ENCODE measurements around the gene LCLAT1. TPM values are rescaled to one million over a fixed set of nuclear protein-coding genes. Genes with fewer than 3 reads are reported as not detected.
"Not testable (repeated sequence)": the region's sequence is repeated elsewhere in the genome, so short reads cannot be mapped to it uniquely, and the experiment has no call there.

Gene LCLAT1
- total RNA-seq, 1 donor from 2014 or later = 26.7 TPM

- no peak for TF ChIP-seq CTCF (IDR thresholded peaks at IDR 0.05; ENCODE audit: insufficient read depth, low read length, poor library complexity, severe bottlenecking)
- no peak overlapping the region for H3K4me3 ChIP-seq (ENCODE audit: low read depth, low read length)
These were observed 186.0 kb downstream of the LCLAT1 start for GRCh38 chr2:30633039-30633438.

GRCh38 chr2:30636311-30636710, 189.3 kb downstream of the LCLAT1 start:
- no peak for DNase-seq (ENCODE audit: low read depth)
- no peak for TF ChIP-seq CTCF (IDR thresholded peaks at IDR 0.05; ENCODE audit: insufficient read depth, low read length, poor library complexity, severe bottlenecking)
- no peak overlapping the region for H3K4me3 ChIP-seq (ENCODE audit: low read depth, low read length)
- no peaks in the 10 kb centered on the region for H3K27me3 ChIP-seq (ENCODE audit: control insufficient read depth, insufficient read depth, low read length)
- H3K36me3 ChIP-seq (ENCODE audit: control insufficient read depth, insufficient read depth, low read length) = no peaks in the 10 kb centered on the region

More at GRCh38 chr2:30633039-30633438, 186.0 kb downstream of the LCLAT1 start:
- no peak for DNase-seq (ENCODE audit: low read depth)
- Histone ChIP-seq H3K27me3 (ENCODE audit: control insufficient read depth, insufficient read depth, low read length) (no peaks in the 10 kb centered on the region), H3K36me3 (ENCODE audit: control insufficient read depth, insufficient read depth, low read length) (no peaks in the 10 kb centered on the region)

GRCh38 chr2:30639836-30640235, 192.8 kb downstream of the LCLAT1 start:
- no peaks in the 10 kb centered on the region for H3K27me3 ChIP-seq (ENCODE audit: control insufficient read depth, insufficient read depth, low read length)
- no peak for DNase-seq (ENCODE audit: low read depth)
- no peak for TF ChIP-seq CTCF (IDR thresholded peaks at IDR 0.05; ENCODE audit: insufficient read depth, low read length, poor library complexity, severe bottlenecking)
- H3K4me3 ChIP-seq (ENCODE audit: low read depth, low read length) = no peak overlapping the region
- no peaks in the 10 kb centered on the region for H3K36me3 ChIP-seq (ENCODE audit: control insufficient read depth, insufficient read depth, low read length)

GRCh38 chr2:30641765-30642345, 194.8 kb downstream of the LCLAT1 start:
- Histone ChIP-seq H3K27me3 (ENCODE audit: control insufficient read depth, insufficient read depth, low read length) (no peaks in the 10 kb centered on the region), H3K4me3 (ENCODE audit: low read depth, low read length) (no peak overlapping the region), H3K36me3 (ENCODE audit: control insufficient read depth, insufficient read depth, low read length) (no peaks in the 10 kb centered on the region)
- no peak for DNase-seq (ENCODE audit: low read depth)
- TF ChIP-seq CTCF (IDR thresholded peaks at IDR 0.05; ENCODE audit: insufficient read depth, low read length, poor library complexity, severe bottlenecking) = no peak

GRCh38 chr2:30643013-30643412, 196.0 kb downstream of the LCLAT1 start:
- H3K27me3 ChIP-seq (ENCODE audit: control insufficient read depth, insufficient read depth, low read length); H3K36me3 ChIP-seq (ENCODE audit: control insufficient read depth, insufficient read depth, low read length); DNase-seq (ENCODE audit: low read depth); H3K4me3 ChIP-seq (ENCODE audit: low read depth, low read length): not testable (repeated sequence)

- no peaks in the 10 kb centered on the region for H3K27me3 ChIP-seq (ENCODE audit: control insufficient read depth, insufficient read depth, low read length)
- no peaks in the 10 kb centered on the region for H3K36me3 ChIP-seq (ENCODE audit: control insufficient read depth, insufficient read depth, low read length)
- DNase-seq (ENCODE audit: low read depth) = no peak
These were observed 196.6 kb downstream of the LCLAT1 start for GRCh38 chr2:30643674-30644073.

More at GRCh38 chr2:30643674-30644073, 196.6 kb downstream of the LCLAT1 start:
- no peak for TF ChIP-seq CTCF (IDR thresholded peaks at IDR 0.05; ENCODE audit: insufficient read depth, low read length, poor library complexity, severe bottlenecking)
- no peak overlapping the region for H3K4me3 ChIP-seq (ENCODE audit: low read depth, low read length)
